Activated naive CD4-positive, alpha-beta T cell (primary cell): ENCODE results near the gene CFAP221.

ENCODE experiments used
- DNase-seq, 4 experiments: peaks; one replicate each; lab custom pipeline; 2025; lab: John Stamatoyannopoulos, UW

CFAP221 gene

DNA sequence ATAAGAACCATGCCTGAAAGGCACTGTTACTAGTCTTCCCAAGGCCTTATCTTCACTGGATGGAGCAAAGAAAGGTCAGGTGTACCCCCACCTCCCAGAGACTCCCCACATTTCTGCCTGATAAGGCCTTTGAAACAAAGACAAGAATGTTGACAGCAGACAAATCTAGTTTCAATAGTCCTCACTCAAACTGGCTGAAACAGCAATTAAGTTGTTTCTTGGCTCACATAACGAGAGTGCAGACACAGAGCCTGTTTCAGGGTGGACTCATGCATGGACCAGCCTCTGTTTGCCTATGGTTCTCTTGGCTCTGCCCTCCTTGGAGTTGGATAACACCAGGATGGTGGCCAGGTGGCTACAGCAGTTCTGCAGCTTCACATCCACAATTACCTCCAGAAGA, 7.5 kb upstream of the CFAP221 start:
- DNase-seq, result no peak

DNA sequence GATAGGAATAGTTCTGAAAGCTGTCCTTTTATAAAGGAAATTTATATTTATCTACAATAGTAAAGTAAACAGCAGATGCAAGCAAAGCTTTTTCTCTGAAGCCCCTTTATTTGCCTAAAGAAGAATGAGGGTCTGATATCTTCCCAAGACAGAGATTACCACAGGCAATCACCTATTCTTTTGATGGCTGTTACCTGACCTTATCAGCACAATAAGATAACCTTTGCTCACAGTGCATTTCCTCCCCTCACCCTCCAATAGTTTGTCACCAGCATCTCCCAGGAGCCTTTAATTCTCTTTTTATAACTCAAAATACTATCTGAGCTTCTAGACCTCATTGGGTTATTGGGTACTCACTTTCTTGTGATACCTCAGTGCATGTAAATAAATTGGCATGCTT, 6.5 kb upstream of the CFAP221 start:
- no peak for DNase-seq

GRCh38 chr2:119541476-119541875, 2.8 kb upstream of the CFAP221 start:
- DNase-seq, result no peak

DNA sequence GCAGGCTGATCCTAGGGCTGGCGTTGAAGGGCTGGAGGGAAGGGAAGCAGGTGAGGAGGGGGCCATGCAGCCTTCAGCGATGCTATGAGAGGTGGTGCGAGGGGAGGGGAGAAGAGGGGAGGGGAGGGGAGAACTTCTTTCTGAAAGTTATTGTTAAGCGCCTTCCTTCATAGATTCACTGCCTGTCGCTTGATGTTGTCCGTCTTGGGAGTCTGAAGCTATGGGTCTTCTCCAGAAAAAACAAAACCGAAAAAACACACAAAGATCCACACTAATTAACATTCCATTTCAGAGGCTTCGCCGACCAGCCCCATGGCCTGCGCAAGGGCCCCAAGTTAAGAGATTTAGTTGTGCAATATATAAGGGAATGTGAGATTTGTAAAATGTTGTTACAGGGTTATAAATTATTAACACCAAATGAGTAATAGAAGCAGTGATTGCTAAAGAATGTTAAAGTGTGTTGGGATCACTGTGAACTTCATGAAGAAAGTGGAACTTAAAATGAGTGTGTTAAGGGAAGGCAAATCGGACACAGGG, 758 bp downstream of the CFAP221 start:
- DNase-seq, result no peak

GRCh38 chr2:119545754-119546446, 1.7 kb downstream of the CFAP221 start:
- DNase-seq, result no peak

GRCh38 chr2:119546447-119546767, 2.2 kb downstream of the CFAP221 start:
- no peak for DNase-seq

GRCh38 chr2:119548516-119549120, 4.4 kb downstream of the CFAP221 start:
- no peak for DNase-seq

GRCh38 chr2:119549241-119549640, 5.0 kb downstream of the CFAP221 start:
- no peak for DNase-seq

DNA sequence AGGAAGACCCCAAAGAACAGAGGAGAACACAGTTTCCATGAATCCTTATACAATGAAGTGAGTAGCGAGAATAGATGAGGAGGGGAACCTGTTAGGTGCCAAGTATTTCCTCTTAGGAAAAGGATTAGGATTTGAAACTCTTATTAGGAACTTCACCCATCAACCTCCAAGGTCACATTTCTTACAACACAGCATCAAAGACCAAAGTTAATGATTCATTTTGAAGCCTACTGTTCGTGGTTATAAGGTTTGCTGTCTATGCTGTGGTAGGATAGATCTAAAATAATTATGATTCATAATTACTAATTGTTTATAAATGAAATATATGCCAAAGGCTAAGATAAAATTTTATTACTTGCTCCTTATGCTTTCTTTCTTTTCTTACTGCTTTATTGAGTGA, 6.1 kb downstream of the CFAP221 start:
- DNase-seq, result no peak

DNA sequence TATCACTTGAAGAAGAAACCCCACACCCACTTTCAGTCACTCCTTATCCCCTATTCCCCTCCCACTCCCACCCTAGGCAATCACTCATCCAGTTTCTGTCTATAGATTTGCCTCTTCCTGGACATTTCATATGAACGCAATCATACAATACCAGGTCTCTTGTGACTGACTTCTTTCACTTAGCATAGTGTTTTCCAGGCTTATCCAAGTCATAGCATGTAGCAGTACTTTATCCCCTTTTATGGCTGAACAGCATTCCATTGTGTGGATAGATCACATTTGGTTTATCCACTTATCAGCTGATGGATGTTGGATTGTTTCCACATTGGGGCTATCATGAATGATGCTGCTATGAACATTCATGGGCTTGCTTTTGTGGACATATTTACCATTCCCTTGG, 6.6 kb downstream of the CFAP221 start:
- DNase-seq, result no peak

GRCh38 chr2:119552902-119553301, 8.7 kb downstream of the CFAP221 start:
- DNase-seq, result no peak

DNA sequence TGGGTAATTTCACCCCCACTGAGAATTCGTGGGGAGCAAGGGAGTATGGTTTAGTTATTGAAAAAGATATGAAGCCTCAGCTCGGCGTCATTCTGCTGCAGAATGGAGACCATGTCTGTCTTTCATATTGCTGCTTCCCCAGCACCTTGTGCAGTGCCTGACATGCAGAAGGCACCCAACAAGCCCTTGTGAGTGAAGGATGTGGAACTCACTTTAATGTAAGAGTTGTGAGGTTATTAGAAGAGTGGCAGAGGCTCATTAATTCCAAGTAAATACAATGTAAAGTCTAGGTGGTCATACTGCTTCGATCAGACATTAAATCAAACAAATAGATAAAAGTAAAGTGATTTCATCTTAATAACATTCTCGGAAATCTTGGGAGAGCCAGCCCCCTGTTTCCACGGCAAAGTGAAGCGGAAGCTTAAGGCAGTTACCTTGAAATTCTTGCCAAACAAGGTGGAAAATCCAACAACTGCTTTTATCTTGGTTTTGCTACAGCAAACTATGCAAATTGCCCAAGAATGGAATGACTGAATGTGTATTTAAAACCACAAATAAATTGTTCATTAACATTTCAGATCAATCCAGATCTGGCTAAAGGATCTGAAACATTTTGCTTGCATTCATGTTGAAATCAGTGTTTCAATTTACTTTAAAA, 9.6 kb downstream of the CFAP221 start:
- DNase-seq, result no peak

DNA sequence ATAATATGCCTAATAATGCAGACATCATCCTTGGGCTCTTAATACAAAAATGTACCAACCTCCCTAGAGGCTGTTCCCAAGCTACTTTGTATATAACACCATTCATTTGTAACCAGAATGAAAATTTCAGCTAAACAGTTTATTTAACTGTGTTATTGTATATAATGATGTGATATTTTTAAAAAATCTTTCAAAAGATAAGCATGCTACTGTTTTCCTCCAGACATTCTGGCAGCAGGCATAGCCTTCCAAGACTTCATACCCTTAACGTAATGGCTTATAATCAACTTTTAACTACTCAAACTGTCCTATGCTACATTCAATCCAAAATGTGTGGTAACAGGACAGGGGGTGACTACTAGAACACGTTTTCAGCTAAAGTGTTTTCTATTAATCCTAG, 21.2 kb downstream of the CFAP221 start:
- DNase-seq, result no peak

- no peak for DNase-seq
These were observed 23.0 kb downstream of the CFAP221 start for GRCh38 chr2:119567292-119567691.

DNA sequence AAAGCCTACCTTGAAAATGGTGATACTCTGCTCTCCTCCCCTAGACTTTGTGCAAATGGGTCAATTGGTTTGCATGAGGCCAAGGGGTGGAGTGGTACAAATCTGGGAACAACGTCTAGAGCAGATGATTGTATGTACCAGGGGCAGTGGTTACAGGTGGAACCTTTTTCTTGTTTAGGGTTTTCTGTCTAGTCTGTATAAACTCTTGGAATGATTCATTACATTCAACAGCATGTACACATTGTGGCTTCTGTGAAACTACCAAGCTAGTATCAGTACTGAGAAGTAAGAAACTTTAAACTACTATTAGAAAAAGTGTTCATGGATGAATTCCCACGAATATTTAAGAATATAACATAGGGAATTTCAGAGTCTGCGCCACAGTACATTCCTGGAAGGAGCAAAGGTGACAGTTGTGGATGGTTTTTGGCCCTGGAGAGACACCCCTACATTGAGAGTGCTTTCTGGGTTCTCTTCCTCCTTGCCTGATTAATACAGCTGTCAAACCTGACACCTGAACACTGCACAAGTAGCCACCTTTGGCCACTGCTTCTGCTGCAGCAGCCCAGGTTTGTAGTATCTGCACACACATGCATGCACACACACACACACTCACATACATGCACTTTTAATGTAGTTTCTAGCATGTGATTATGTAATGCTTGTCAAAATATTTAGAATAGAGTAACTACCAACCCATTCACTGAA, 30.0 kb downstream of the CFAP221 start:
- DNase-seq, result no peak

- DNase-seq, result no peak
These were observed 30.6 kb downstream of the CFAP221 start for GRCh38 chr2:119574864-119575263.

- DNase-seq, result no peak
These were observed 31.2 kb downstream of the CFAP221 start for GRCh38 chr2:119575439-119575838.

GRCh38 chr2:119579424-119580295, 35.4 kb downstream of the CFAP221 start:
- DNase-seq, result no peak

- DNase-seq, result no peak
These were observed 36.4 kb downstream of the CFAP221 start for GRCh38 chr2:119580550-119581072.

DNA sequence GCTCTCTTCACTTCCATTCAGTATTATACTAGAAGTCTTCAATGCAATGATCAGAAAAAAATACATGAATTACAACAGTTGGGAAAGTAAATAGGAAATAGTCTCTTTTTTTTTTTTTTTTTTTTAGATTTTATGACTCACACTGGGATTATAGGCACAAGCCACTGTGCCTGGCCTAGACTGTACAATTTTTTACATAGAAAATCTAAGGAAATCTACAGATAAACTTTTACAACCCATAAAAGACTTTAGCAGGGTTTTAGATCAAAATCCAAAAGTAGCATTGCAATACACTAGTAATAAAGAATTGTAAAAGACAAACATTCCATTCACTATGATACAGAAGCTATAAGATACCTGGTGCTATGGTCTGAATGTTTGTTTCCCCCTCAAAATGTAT, 39.0 kb downstream of the CFAP221 start:
- no peak for DNase-seq

GRCh38 chr2:119584469-119584868, 40.2 kb downstream of the CFAP221 start:
- DNase-seq, result no peak

GRCh38 chr2:119586085-119586484, 41.8 kb downstream of the CFAP221 start:
- no peak for DNase-seq
